GM21723 (cell line): ENCODE measurements around the gene GNPTAB.
"Not testable (repeated sequence)": the region's sequence is repeated elsewhere in the genome, so short reads cannot be mapped to it uniquely, and the experiment has no call there.

Experiments used
- ATAC-seq: cut with Tn5 transposase; IDR thresholded peaks from one replicate; pipeline ENCODE4 v1.9.1; 2021; ENCODE audit warnings: mild to moderate bottlenecking, moderate library complexity; ENCODE audit not compliant: unreplicated experiment

Gene GNPTAB

DNA sequence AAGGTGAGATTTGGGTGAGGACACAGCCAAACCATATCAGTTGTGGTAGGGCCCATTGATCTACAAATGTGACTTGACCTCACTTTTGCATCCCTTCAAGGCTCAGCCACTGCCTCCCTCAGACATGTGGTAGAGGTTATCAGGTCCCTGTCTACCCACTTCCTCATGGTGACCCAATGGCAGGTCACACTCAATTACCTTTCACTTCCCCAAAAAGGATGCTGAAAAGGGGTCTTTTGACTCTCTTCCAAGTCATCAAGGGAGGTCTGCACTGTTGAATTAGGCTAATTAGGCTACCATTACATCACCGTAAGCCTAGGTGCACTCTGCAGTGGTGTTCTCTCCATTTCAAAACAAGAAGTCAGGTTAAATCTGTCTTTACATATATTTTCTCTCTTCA, 24.0 kb upstream of the GNPTAB start:
- ATAC-seq = peak; percentile 52

GRCh38 chr12:101852998-101853397, 22.2 kb upstream of the GNPTAB start:
- ATAC-seq = no peak

DNA sequence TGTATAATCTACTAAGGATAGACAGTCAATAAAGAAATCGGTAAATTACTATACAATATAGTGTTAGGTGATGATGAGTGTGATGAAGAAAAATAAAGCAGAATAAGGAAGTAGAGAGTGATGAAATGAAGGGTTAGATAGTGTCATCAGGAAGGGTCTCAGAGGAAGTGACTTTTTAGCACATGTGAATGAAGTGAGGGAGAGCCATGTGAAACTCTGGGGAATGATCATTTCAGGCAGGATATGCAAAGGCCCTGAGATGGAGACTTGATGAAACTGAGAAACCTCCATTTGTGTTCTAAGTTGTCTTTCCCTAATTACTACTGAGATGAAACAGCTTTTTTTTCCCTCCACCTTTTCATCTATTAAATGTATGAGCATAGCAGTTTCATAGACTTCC, 19.4 kb upstream of the GNPTAB start:
- peak; percentile 42 for ATAC-seq

GRCh38 chr12:101847325-101847724, 16.6 kb upstream of the GNPTAB start:
- ATAC-seq = no peak

- no peak for ATAC-seq
These were observed 14.5 kb upstream of the GNPTAB start for GRCh38 chr12:101845137-101845711.

GRCh38 chr12:101841069-101841468, 10.3 kb upstream of the GNPTAB start:
- ATAC-seq = no peak

DNA sequence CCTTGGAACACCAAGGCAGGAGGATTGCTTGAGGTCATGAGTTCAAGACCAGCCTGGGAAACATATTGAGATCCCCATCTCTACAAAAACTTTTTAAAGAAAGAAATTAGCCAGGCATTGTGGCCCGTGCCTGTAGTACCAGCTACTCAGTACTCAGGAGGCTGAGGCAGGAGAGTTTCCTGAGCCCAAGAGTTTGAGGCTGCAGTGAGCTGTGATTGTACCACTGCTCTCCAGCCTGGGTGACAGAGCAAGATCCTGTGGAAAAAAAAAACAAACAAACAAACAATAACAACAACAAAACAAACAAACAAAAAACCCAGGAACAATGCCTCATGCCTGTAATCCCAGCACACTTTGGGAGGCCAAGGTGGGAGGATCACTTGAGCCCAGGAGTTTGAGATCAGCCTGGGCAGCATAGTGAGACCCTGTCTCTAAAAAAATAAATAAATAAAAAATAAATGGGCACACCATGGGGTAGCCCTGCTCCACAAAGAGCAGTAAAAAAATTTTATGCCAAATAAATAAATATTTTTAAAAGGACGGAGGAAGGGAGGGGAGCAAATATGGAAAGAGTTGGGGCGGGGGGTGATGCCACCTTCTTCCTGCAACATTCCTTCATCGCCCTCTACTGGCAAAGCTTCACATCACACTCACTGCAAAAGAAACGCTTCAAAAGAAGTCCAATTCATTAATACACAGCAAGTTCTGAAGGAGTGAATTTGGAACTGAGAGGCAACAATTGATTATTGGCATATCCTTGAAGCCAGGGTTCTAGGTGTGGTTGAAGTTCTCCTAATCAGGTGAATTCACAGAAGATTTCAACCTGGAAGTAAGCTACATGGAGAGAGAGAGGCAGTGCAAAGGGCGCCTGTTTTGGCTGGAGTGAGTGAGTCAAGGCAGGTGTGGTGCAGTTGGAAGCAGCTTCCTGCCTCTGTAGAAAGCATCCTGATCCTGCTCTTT, 8.8 kb upstream of the GNPTAB start:
- no peak for ATAC-seq

- ATAC-seq = peak; percentile 66
These were observed 8.0 kb upstream of the GNPTAB start for GRCh38 chr12:101838628-101839323.

DNA sequence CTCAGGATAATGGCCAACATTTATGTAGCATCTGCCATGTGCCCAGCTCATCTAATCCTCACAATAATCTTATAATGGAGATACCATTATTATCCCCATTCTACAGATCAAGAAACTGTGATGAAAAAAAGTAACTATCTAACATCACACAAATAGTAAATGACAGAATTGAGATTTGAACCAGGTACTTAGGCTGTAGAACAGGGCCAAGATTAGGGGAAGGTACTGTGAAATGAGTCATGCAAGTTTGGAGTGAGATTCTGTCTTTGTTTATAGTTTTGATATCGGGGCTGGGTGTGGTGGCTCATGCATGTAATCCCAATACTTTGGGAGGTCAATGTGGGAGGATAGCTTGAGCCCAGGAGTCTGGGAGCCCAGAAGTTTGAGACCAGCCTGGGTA, 1.3 kb upstream of the GNPTAB start:
- no peak for ATAC-seq

DNA sequence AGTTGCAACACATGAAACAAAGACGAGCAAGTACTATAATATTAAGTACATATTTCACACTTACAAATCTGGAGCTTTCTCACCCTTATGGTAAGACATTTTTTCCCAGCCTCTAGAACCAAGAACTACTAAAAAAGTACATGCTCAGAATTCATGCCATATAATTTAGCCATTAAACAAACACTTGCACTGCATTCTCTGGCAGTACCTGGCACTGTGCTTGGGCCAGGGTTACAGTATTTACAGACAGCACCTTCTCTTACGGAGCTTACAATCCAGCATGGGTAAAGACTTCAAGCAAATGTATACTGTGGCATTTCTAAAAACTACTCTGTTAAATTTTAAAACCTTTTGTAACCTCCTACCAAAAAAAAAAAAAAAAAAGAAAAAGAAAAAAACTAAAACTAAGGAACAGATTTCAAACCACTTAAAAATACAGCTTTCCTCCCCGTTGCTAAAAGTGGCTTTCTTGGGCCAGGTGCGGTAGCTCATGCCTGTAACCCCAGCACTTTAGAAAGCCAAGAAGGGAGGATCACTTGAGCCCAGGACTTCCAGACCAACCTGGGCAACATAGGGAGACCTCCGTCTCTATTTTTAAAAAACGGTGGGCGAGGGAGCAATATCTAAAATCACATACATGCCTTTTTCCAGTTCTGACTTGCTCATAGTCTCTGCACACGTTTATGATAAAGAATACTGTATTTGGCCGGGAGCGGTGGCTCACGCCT, 956 bp downstream of the GNPTAB start:
- ATAC-seq = peak; percentile 18

DNA sequence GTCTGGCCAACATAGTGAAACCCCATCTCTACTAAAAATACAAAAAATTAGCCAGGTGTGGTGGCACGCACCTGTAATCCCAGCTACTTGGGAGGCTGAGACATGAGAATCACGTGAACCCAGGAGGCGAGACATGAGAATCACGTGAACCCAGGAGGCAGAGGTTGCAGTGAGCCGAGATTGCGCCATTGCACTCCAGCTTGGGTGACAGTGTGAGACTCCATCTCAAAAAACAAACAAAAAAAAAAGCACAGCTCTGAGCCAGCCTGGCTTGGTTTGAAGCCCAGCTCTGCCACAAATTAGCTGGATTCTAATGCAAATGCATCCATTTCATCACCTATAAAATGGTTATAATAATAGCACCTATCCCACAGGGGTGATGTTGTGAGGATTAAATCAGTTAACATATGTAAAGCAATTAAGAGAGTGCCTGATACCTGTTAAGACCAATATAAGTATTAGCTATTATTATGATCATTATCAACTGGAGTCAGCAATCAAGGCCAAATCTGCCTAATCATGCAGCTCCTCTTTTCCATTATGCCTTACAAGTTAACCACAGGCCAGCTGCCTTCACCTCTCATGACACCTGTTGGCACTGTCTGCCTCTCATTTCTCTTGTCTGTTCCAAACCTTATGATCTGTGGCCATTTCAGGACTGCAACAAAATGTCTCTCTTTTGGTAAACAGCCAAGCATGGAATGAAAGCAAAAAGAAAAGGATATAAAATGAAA, 2.1 kb downstream of the GNPTAB start:
- no peak for ATAC-seq

- ATAC-seq = no peak
These were observed 3.9 kb downstream of the GNPTAB start for GRCh38 chr12:101826766-101827368.

DNA sequence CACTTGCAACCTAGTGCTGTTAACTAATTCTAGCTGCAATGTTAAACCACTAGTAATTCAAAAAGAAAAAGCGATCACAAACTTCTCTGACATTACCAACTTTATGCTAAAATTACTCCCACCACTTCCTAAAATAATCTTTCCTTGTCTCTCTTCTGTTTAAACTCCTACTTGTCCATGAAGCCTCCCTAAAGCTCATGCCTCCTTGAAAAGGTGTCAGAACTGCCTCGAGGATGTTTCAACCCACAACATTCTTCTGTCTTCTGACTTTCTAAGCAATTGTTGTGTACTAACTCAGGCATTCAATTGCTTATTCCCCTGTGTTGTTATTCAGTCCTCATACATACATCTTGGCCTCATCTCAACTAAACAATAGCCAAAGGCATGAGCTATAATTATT, 5.9 kb downstream of the GNPTAB start:
- ATAC-seq = no peak

GRCh38 chr12:101823891-101824290, 6.9 kb downstream of the GNPTAB start:
- ATAC-seq = peak; percentile 78

- no peak for ATAC-seq
These were observed 7.7 kb downstream of the GNPTAB start for GRCh38 chr12:101823039-101823438.

DNA sequence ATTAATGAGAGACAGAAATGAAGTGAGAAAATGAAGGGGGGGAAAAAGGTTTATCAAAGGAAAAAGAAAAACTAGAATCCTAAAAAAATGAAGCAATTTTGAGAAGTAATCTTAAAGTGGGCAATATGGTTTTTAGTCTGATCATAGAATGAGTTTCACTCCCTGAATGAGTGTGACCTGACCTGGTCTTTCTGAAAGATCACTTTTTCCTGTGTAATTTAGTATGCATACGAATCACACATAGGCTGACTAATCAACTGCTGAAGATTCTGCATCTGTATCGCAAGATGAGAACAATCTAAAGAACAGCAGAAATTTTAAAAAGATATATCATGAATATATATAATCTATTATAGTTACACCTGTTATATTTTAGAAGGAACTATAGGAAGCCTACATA, 11.3 kb downstream of the GNPTAB start:
- peak; percentile 65 for ATAC-seq

GRCh38 chr12:101818689-101819088, 12.1 kb downstream of the GNPTAB start:
- ATAC-seq = not testable (repeated sequence)

DNA sequence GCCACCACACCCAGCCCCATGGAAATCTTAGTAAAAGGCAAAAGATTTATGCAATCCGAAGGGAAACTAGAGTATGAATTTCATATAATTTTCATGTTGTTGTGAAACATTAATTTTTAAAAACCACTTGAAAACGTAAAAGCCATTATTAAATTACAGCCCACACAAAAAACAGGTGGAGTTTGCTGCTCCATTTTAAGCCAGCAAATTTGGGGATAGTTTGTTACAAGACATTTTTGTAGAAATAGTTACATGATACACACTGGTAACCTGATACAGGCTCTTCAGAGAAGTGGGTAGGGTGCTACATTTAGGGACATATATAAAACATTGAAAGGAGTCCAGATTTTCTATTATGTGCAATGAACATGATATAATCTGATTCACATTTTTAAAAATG, 17.6 kb downstream of the GNPTAB start:
- no peak for ATAC-seq

DNA sequence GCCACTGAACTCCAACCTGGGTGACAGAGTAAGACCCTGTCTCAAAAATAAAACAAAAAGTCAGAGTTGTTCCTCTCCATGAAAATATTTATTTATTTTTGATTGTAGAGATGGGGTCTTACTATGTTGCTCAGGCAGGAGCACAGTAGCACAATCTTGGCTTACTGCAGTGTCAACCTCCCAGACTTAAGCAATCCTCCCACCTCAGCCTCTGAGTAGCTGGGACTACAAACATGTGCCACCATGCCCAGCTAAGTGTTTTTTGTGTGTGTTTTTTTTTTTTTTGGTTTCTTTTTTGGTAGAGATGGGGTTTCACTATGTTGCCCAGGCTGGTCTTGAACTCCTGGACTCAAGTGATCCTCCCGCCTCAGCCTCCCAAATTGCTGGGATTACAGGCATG, 18.0 kb downstream of the GNPTAB start:
- ATAC-seq = not testable (repeated sequence)

GRCh38 chr12:101811342-101811741, 19.4 kb downstream of the GNPTAB start:
- not testable (repeated sequence) for ATAC-seq
